Endothelial cell (in vitro differentiated cells): Measurements from ENCODE around the gene ST6GAL1. TPM values are rescaled to one million over a fixed set of nuclear protein-coding genes. Genes with fewer than 3 reads are reported as not detected.

Experiments used
- DNase-seq: peaks from one replicate; pipeline ENCODE4 v3.0.0; 2021; ENCODE audit warnings: low spot score
- H3K27ac Mint-ChIP-seq: one replicate; pipeline ENCODE4 v1.8.0; 2021; ENCODE audit warnings: mixed read lengths, inconsistent platforms; ENCODE audit not compliant: unreplicated experiment
- H3K27me3 Mint-ChIP-seq: one replicate; pipeline ENCODE4 v1.8.0; 2021; ENCODE audit warnings: mild to moderate bottlenecking, moderate library complexity, mixed read lengths, inconsistent platforms; ENCODE audit not compliant: unreplicated experiment
- H3K36me3 Mint-ChIP-seq: one replicate; pipeline ENCODE4 v1.8.0; 2021; ENCODE audit warnings: mild to moderate bottlenecking, low read depth, mixed read lengths, inconsistent platforms; ENCODE audit not compliant: unreplicated experiment
- H3K4me1 Mint-ChIP-seq: one replicate; pipeline ENCODE4 v1.8.0; 2021; ENCODE audit warnings: mild to moderate bottlenecking, mixed read lengths, inconsistent platforms; ENCODE audit not compliant: unreplicated experiment
- H3K4me3 Mint-ChIP-seq: one replicate; pipeline ENCODE4 v1.8.0; 2021; ENCODE audit warnings: mild to moderate bottlenecking, mixed read lengths, inconsistent platforms; ENCODE audit not compliant: unreplicated experiment
- H3K9me3 Mint-ChIP-seq: one replicate; pipeline ENCODE4 v1.8.0; 2021; ENCODE audit warnings: mixed read lengths, inconsistent platforms; ENCODE audit not compliant: unreplicated experiment
- total RNA-seq: library from RNA; stranded (reverse); fragmentation: NEBNext Ultra II Directional; extraction: Animal tissue kit (Norgen Biotek cat#: 25700); gene quantifications from one replicate; pipeline ENCODE4 v1.2.1, GENCODE V29; 2021; ENCODE audit not compliant: unreplicated experiment
- TF ChIP-seq, protein P1 (sequence below): fragments of 200-600 bp; sonication (generic); IDR thresholded peaks from one replicate; pipeline ENCODE4 v1.5.0; 2021; ENCODE audit warnings: antibody characterized with exemption; ENCODE audit not compliant: unreplicated experiment

ST6GAL1 gene
- total RNA-seq, 1 donor from 2014 or later = 82.4 TPM

DNA sequence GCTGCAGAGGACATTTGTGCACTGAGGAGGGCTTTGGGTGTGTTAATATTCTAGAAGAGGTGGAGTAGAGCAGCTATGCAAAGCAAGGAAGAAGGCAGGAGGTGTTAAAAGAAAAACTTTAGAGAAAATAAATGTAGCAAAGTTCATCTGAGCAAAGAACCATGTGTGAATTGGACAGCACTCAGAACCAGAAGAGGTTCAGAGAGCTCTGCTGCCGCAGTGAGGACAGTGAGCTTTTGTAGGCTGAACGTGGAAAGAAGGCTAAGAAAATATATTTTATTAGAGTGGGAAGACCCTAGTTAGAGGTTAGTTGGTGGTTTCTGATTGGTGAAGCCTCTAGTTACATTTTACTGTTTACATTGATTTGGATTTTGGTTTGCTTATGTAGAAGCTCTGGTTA lies 50.7 kb downstream of the ST6GAL1 start:
- Mint-ChIP-seq H3K36me3 (peaks cover 46% of the 10 kb centered on the region), H3K4me1 (peaks cover 20% of the 10 kb centered on the region), H3K9me3 (no peaks in the 10 kb centered on the region), H3K4me3 (peak overlapping the region; percentile 52), H3K27me3 (peaks cover 9% of the 10 kb centered on the region), H3K27ac (no peak overlapping the region)
- TF ChIP-seq, protein P1, sequence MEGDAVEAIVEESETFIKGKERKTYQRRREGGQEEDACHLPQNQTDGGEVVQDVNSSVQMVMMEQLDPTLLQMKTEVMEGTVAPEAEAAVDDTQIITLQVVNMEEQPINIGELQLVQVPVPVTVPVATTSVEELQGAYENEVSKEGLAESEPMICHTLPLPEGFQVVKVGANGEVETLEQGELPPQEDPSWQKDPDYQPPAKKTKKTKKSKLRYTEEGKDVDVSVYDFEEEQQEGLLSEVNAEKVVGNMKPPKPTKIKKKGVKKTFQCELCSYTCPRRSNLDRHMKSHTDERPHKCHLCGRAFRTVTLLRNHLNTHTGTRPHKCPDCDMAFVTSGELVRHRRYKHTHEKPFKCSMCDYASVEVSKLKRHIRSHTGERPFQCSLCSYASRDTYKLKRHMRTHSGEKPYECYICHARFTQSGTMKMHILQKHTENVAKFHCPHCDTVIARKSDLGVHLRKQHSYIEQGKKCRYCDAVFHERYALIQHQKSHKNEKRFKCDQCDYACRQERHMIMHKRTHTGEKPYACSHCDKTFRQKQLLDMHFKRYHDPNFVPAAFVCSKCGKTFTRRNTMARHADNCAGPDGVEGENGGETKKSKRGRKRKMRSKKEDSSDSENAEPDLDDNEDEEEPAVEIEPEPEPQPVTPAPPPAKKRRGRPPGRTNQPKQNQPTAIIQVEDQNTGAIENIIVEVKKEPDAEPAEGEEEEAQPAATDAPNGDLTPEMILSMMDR = no peak
- no peak for DNase-seq

DNA sequence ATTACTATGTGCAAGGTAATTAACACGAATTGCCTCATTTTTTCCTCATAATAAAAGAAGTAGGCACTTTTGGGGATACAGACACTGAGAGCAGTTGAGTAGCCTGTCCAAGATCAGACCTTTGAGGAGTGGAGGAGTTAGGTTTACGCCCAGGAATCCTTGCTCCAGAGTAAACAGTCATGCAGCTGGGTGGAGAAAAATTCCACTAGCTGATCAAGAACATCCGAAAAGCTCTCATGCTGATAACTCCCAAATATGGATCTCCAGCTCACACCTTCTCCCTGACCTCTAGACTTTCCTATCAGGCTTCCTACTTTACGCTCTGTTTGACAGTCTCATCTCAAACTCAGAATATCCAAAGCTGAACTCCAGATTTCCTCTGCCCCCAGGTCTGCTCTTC lies 53.3 kb downstream of the ST6GAL1 start:
- Mint-ChIP-seq H3K36me3 (peaks cover 49% of the 10 kb centered on the region), H3K4me1 (peaks cover 23% of the 10 kb centered on the region), H3K27me3 (peaks cover 8% of the 10 kb centered on the region), H3K4me3 (no peak overlapping the region), H3K27ac (peak overlapping the region; percentile 2), H3K9me3 (no peaks in the 10 kb centered on the region)
- TF ChIP-seq, protein P1 = no peak
- DNase-seq = no peak

DNA sequence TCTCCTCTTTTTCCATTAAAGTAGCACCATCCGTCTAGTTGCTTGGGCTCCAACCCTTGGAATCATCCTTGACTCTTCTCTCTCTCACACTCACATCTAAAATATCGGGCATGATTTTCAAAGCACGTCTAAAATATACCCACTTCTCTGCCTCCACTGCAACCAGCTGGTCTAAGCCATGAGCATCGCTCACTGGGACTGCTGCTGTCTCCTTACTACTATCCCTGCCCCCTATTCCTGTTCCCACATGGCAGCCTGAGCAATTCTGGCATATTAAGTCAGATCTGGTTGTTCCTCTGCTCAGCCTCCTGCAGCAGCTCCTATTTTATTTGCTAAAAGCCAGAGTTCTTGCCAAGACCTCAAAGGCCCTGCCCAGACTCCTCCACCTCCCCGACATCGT lies 53.7 kb downstream of the ST6GAL1 start:
- H3K9me3 Mint-ChIP-seq = no peaks in the 10 kb centered on the region
- DNase-seq = no peak
- no peak overlapping the region for H3K4me3 Mint-ChIP-seq
- peaks cover 23% of the 10 kb centered on the region for H3K4me1 Mint-ChIP-seq
- TF ChIP-seq, protein P1 = no peak
- H3K27me3 Mint-ChIP-seq = peaks cover 6% of the 10 kb centered on the region
- peak overlapping the region; percentile 2 for H3K27ac Mint-ChIP-seq
- H3K36me3 Mint-ChIP-seq = peaks cover 49% of the 10 kb centered on the region

DNA sequence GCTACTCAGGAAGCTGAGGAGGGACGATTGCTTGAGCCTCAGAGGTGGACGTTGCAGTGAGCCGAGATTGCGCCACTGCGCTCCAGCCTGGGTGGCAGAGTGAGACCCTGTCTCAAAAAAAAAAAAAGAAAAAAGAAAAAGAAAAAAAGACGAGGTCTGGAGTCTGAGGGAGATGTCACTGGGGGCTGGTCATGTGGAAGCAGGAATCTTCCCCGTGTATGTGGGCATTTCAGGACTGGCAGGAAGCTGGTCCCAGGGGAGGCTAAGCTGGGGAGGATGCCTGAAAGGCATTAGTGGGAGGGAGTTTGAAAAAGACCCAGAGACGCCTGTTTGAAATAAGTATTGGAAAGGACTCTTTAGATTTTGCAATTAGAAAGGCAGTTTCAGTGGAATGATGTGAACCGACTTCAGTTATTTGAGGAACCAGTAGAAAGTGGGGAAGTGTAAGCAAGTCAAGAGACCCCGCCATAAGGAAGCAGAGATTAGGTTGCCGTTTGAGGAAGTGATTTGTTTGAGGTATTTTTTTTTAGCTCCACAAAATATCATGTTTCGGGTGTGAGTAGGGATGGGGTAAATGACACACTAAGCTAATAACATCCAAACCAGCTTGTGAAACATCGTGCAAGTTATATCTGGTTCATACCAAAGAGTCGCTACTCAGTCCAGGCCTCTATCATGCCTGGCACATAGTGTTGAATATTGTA lies 55.5 kb downstream of the ST6GAL1 start:
- Mint-ChIP-seq H3K4me3 (peak overlapping the region; percentile 58), H3K4me1 (peaks cover 23% of the 10 kb centered on the region), H3K27me3 (peaks cover 6% of the 10 kb centered on the region), H3K9me3 (no peaks in the 10 kb centered on the region), H3K36me3 (peaks cover 49% of the 10 kb centered on the region), H3K27ac (no peak overlapping the region)
- TF ChIP-seq, protein P1 = no peak
- no peak for DNase-seq

DNA sequence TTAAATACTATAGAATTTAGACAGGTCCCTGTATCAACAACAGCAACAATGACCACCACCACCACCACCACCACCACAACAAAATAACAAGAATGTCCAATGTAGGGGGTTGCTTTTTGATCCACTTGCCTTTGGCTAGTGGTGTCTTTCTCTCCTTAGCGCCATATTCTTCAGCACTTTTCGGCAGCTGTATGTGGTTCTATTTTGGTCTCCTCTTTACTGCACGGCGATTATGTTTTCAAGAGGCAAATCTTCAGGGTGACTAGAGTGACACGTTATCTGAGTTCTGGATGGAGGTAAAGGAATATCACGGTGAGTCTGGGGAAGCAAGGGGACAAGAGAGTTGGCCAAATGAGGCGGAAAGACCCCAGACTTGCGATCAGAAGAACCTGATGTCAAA lies 56.1 kb downstream of the ST6GAL1 start:
- Mint-ChIP-seq H3K4me1 (peaks cover 26% of the 10 kb centered on the region), H3K36me3 (peaks cover 49% of the 10 kb centered on the region)

More for the DNA sequence above, 56.1 kb downstream of the ST6GAL1 start:
- H3K27me3 Mint-ChIP-seq = peaks cover 6% of the 10 kb centered on the region
- TF ChIP-seq, protein P1 = no peak
- H3K4me3 Mint-ChIP-seq = peak overlapping the region; percentile 32
- H3K27ac Mint-ChIP-seq = peak overlapping the region; percentile 45
- no peaks in the 10 kb centered on the region for H3K9me3 Mint-ChIP-seq
- DNase-seq = no peak
